Natural killer cell treated with Interleukin-12 subunit alpha and Interleukin-12 subunit beta and Interleukin-15 and Interleukin-18, amount 100 ng/mL, for 72 hours (primary cell): ENCODE measurements around the gene GALNT18. TPM values are rescaled to one million over a fixed set of nuclear protein-coding genes. Genes with fewer than 3 reads are reported as not detected.

ENCODE experiments used
- ATAC-seq, 2 donors: fragments of 150-1000 bp; cut with Tn5 transposase in 1 of 2; sonication (Bioruptor Pico), chemical (Tn5 transposase) in 1 of 2; 2 replicates each; pipeline ENCODE4 v1.10.0; 2021
- DNase-seq: peaks from one replicate; pipeline ENCODE4 v3.0.0; 2022; ENCODE audit warnings: low spot score
- H3K27ac Mint-ChIP-seq, 2 donors: 1 replicate in 1 of 2; 2 replicates in 1 of 2; pipeline ENCODE4 v1.8.0; 2022; ENCODE audit warnings: mixed read lengths in 2 of 2, mild to moderate bottlenecking in 1 of 2, moderate library complexity in 1 of 2
- H3K27me3 Mint-ChIP-seq, 2 donors: 1 replicate in 1 of 2; 2 replicates in 1 of 2; pipeline ENCODE4 v1.8.0; 2022; ENCODE audit warnings: mixed read lengths in 2 of 2
- H3K36me3 Mint-ChIP-seq: one replicate; pipeline ENCODE4 v1.8.0; 2022; ENCODE audit warnings: mixed read lengths
- H3K4me1 Mint-ChIP-seq, 2 donors: 1 replicate in 1 of 2; 2 replicates in 1 of 2; pipeline ENCODE4 v1.8.0; 2022; ENCODE audit warnings: low read depth in 2 of 2, mixed read lengths in 2 of 2, mild to moderate bottlenecking in 1 of 2
- H3K4me3 Mint-ChIP-seq: one replicate; pipeline ENCODE4 v1.8.0; 2022; ENCODE audit warnings: mixed read lengths
- H3K9me3 Mint-ChIP-seq: 2 replicates; pipeline ENCODE4 v1.8.0; 2022; ENCODE audit warnings: mixed read lengths
- total RNA-seq, 2 donors: library from RNA; stranded (reverse); gene quantifications; one replicate each; pipeline ENCODE4 v1.2.3, GENCODE V29; 2022

Gene GALNT18
- total RNA-seq, 2 donors from 2014 or later: 0.29 to 0.73 TPM

DNA sequence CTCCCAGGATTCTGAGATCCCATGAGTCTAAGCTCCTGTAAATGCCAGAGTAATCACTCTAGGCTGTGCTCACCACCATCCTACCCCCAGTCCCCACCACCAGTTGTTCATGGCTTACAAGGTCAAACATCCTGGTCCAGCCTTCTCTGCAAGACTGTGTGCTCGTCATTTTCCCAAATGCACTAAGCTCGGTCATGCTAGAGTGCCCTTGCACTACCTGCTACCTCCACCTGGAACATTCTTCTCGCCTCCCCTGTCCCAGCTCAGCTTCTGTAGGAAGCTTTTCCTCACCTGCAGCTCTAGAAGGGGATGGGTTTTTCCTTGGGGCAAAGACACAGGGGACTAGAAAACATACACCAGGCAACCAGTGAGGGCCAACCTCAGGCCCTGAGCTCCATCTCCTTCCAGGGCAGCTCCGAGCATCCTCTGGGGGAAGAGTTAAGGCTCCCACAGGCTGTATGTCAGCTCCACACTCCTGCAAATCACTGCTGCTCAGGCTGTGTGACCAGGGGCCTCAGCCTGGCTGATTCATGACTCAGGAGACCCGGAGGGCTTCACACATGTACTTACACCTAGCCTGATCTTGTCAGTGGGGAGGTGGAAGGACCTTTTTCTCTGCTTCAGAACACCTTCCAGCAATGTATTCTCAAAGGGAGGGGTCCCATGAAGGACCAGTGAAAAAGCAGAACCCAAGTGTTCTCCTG, 231.6 kb downstream of the GALNT18 start:
- Mint-ChIP-seq H3K4me3 (no peak overlapping the region), H3K9me3 (no peaks in the 10 kb centered on the region), H3K36me3 (no peaks in the 10 kb centered on the region), H3K27ac (no peak overlapping the region), H3K27me3 (peaks cover 0 to 9% of the 10 kb centered on the region in 2 donors), H3K4me1 (peaks cover 0 to 8% of the 10 kb centered on the region in 2 donors)
- peak in 1 of 2 donors; percentile 21 for ATAC-seq
- no peak for DNase-seq

- Mint-ChIP-seq H3K4me3 (no peak overlapping the region), H3K27ac (no peak overlapping the region), H3K4me1 (peaks cover 0 to 8% of the 10 kb centered on the region in 2 donors), H3K9me3 (no peaks in the 10 kb centered on the region), H3K27me3 (peaks cover 0 to 9% of the 10 kb centered on the region in 2 donors), H3K36me3 (no peaks in the 10 kb centered on the region)
- no peak for ATAC-seq
- DNase-seq: no peak
Observed at GRCh38 chr11:11389238-11389637, 232.6 kb downstream of the GALNT18 start.

DNA sequence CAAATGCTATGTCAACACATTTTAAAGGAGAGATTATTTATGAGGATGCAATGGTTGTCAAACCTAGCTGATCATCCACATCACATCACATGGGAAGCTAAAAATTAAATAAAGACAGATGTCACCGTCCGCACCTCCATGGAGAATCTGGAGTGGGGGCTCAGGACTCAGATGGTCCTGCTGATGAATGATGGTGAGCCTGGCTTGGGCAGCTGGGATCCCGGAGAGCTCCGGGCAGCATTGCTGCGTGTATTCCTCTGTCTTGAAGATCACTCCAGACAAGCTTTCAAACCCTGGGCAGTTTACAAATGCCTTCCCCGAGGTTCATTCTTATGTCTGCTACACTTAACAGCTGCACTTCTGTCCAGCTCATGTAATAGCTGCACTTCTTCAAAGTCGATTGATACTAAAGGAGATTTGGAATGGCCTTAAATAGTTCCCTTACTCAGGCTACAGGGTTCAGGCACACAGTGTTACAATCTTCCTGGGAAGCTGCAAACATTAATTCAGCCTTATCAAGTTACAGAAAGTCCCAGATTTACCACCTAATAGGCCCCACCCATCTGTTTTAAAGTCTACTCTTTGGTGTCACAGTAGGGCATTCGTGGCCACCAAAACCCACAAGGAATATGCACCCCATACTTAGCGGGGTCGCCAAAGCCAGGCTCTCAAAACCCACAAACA, 234.0 kb downstream of the GALNT18 start:
- Mint-ChIP-seq H3K4me3 (no peak overlapping the region), H3K36me3 (no peaks in the 10 kb centered on the region), H3K27ac (no peak overlapping the region), H3K9me3 (no peaks in the 10 kb centered on the region), H3K4me1 (peaks cover 0 to 8% of the 10 kb centered on the region in 2 donors), H3K27me3 (peaks cover 0 to 9% of the 10 kb centered on the region in 2 donors)
- no peak for ATAC-seq
- DNase-seq: no peak

- ATAC-seq (no peak), DNase-seq (no peak)
- H3K27me3 Mint-ChIP-seq: peaks cover 0 to 9% of the 10 kb centered on the region in 2 donors
- H3K9me3 Mint-ChIP-seq: no peaks in the 10 kb centered on the region
- no peak overlapping the region for H3K4me3 Mint-ChIP-seq
- H3K4me1 Mint-ChIP-seq: peaks cover 0 to 8% of the 10 kb centered on the region in 2 donors
- H3K36me3 Mint-ChIP-seq: no peaks in the 10 kb centered on the region
- no peak overlapping the region for H3K27ac Mint-ChIP-seq
Observed at GRCh38 chr11:11387207-11387606, 234.6 kb downstream of the GALNT18 start.

GRCh38 chr11:11384829-11385228, 237.0 kb downstream of the GALNT18 start:
- H3K9me3 Mint-ChIP-seq: no peaks in the 10 kb centered on the region
- ATAC-seq: no peak
- DNase-seq: no peak
- no peak overlapping the region for H3K4me3 Mint-ChIP-seq
- no peaks in the 10 kb centered on the region for H3K36me3 Mint-ChIP-seq
- peaks cover 0 to 4% of the 10 kb centered on the region in 2 donors for H3K27me3 Mint-ChIP-seq
- no peak overlapping the region for H3K27ac Mint-ChIP-seq
- peaks cover 0 to 8% of the 10 kb centered on the region in 2 donors for H3K4me1 Mint-ChIP-seq

DNA sequence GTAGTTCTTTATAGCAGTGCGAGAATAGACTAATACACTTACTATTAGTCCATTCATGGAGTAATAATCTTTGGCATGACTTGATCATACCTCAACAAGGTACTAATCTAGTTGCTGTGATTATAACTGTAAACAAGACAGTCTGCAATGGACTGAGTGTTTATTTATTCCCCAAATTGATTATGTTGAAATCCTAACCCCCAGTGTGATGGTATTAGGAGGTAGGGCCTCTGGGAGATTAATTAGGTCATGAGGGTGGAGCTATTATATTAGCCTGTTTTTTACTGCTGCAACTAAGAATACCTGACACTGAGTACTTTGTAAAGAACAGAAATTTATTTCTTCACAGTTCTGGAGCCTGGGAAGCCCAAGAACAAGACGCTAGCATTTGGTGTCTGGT, 237.8 kb downstream of the GALNT18 start:
- DNase-seq (no peak), ATAC-seq (no peak)
- Mint-ChIP-seq H3K9me3 (no peaks in the 10 kb centered on the region), H3K27me3 (peaks cover 0 to 4% of the 10 kb centered on the region in 2 donors), H3K36me3 (no peaks in the 10 kb centered on the region), H3K27ac (no peak overlapping the region), H3K4me3 (no peak overlapping the region), H3K4me1 (peaks cover 0 to 8% of the 10 kb centered on the region in 2 donors)

- H3K27me3 Mint-ChIP-seq: peaks cover 0 to 3% of the 10 kb centered on the region in 2 donors
- no peak overlapping the region for H3K4me3 Mint-ChIP-seq
- no peak overlapping the region for H3K27ac Mint-ChIP-seq
- ATAC-seq (no peak), DNase-seq (no peak)
- peaks cover 0 to under 1% of the 10 kb centered on the region in 2 donors for H3K4me1 Mint-ChIP-seq
- H3K36me3 Mint-ChIP-seq: no peaks in the 10 kb centered on the region
- H3K9me3 Mint-ChIP-seq: no peaks in the 10 kb centered on the region
Observed at GRCh38 chr11:11382858-11383532, 238.8 kb downstream of the GALNT18 start.

DNA sequence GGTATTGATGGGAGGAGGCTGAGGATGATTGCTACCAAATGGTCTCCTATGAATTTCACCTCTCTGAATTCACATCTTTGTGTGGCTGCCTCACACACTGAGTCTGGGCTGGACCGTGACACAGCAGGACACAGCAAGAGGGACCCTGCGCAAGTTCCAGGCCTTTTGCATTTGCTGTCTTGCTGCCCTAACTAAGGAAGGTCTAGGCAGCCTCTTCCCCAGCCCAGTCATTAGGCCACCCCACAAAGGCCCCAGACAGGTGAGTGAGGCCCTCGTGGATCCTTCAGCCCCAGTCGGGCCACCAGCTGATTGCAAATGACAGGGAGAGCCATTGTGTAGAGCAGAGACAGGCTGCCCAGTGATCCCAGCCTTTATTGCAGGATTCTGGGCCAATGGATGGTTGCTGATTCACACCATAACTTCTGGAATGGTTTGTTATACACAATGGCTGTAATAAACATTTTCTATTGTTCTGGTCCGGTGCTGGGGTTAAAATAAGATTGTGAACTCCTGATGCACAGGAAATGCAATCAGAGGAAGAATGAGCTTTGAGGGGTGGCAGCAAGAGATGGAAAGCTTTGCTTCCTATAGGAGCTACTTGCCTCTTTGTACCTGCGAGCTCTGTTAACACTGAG, 240.2 kb downstream of the GALNT18 start:
- Mint-ChIP-seq H3K9me3 (no peaks in the 10 kb centered on the region), H3K4me3 (no peak overlapping the region), H3K36me3 (no peaks in the 10 kb centered on the region), H3K27me3 (peaks cover 0 to 3% of the 10 kb centered on the region in 2 donors), H3K4me1 (no peaks in the 10 kb centered on the region), H3K27ac (no peak overlapping the region)
- ATAC-seq: no peak
- no peak for DNase-seq

- H3K27me3 Mint-ChIP-seq: peaks cover 0 to 3% of the 10 kb centered on the region in 2 donors
- no peak overlapping the region for H3K27ac Mint-ChIP-seq
- no peaks in the 10 kb centered on the region for H3K36me3 Mint-ChIP-seq
- DNase-seq (no peak), ATAC-seq (no peak)
- H3K4me1 Mint-ChIP-seq: no peaks in the 10 kb centered on the region
- H3K4me3 Mint-ChIP-seq: no peak overlapping the region
- no peaks in the 10 kb centered on the region for H3K9me3 Mint-ChIP-seq
Observed at GRCh38 chr11:11380883-11381282, 240.9 kb downstream of the GALNT18 start.

- H3K36me3 Mint-ChIP-seq: no peaks in the 10 kb centered on the region
- no peak for DNase-seq
- no peaks in the 10 kb centered on the region for H3K9me3 Mint-ChIP-seq
- H3K27me3 Mint-ChIP-seq: peaks cover 0 to 3% of the 10 kb centered on the region in 2 donors
- H3K4me1 Mint-ChIP-seq: no peaks in the 10 kb centered on the region
- no peak overlapping the region for H3K27ac Mint-ChIP-seq
- ATAC-seq: no peak
- H3K4me3 Mint-ChIP-seq: no peak overlapping the region
Observed at GRCh38 chr11:11380340-11380739, 241.5 kb downstream of the GALNT18 start.

DNA sequence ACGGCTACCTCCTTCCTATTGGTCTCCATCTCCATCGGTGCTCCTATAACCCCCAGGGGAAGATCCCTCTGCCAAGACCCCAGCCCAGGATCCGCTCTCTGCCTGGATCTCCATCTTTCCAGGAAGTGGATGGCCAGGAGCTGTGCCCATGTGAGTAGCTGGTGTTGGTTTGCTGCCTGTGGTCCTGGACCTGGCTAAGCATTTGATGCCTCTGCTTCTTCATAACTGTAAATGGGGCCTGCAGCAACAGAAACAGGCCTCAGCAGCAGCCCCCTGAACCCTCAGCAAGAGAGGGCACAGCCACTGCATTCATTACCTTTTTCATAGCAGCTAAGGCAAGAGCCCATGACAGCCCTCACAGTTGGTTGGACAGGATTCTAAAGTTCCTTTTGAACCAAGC, 242.1 kb downstream of the GALNT18 start:
- no peaks in the 10 kb centered on the region for H3K36me3 Mint-ChIP-seq
- H3K9me3 Mint-ChIP-seq: no peaks in the 10 kb centered on the region
- H3K27me3 Mint-ChIP-seq: peaks cover 0 to 3% of the 10 kb centered on the region in 2 donors
- ATAC-seq (no peak), DNase-seq (no peak)
- H3K4me1 Mint-ChIP-seq: no peaks in the 10 kb centered on the region
- no peak overlapping the region for H3K27ac Mint-ChIP-seq
- no peak overlapping the region for H3K4me3 Mint-ChIP-seq

DNA sequence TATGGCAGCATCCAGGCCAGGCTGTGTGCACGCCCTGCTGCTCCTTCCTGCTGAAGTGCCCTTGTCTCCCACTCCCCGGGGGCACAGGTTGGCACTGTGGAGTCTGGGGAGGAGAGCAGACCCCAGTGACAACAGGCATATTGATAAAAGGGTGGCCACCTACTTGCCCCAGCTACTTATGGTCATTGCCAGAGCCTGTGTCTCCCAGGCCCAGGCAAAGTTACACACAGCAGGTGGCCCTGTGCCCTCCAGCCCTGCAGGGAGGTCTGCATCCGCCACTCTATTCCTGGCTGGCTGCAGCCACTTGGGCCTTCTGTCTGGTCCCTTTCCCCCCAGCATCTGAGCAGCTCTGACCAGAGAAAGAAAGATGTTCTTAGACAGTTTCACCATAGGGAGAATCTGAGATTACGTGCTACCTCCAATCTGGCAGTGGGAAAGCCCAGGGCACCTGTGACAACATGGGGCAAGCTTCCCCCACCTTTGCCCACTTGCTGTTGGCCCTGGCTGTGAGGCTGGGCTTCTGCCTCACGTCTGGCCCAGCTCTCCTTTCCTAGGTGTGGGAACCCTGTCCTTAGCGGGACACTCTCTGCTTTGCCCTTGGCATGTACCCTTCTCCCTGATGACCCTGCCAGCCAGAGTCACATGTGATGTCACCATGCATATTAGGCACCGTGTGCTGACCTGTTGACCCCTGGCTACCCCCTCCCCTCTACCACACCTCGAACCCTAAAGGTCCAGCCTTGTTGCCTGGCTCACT, 243.4 kb downstream of the GALNT18 start:
- Mint-ChIP-seq H3K27me3 (peaks cover 0 to 3% of the 10 kb centered on the region in 2 donors), H3K4me3 (no peak overlapping the region), H3K4me1 (no peaks in the 10 kb centered on the region), H3K9me3 (no peaks in the 10 kb centered on the region), H3K27ac (no peak overlapping the region), H3K36me3 (no peaks in the 10 kb centered on the region)
- ATAC-seq (peak; percentile 46 to 50), DNase-seq (no peak)
